ENCODE results near the gene TLE4. TPM values are rescaled to one million over a fixed set of nuclear protein-coding genes. Genes with fewer than 3 reads are reported as not detected.

Gene TLE4
- total RNA-seq, 3 donors from 2014 or later (not counting 1 experiment from before 2014, with no cell fraction given): 214 to 240 (median 220) TPM

DNA sequence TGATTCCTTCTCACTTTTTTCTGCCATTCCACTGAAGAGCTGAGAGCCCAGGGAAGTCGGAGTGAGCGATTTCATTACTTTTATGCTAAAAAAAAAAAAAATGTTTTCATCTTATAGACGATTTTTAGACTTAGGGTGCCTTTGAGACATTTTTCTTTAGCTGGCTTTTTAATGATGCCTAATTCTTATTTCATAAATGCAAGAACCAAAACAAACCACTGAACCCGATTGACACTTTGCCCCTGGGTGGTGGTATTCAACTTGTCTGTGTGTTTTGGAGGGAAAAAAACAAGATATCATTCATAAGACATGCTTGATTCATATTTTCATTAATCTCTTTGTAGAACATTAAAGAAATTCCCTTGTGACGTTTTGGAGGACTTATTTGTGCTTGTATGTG is 2.4 kb downstream of the TLE4 start:
- 20% methylated on average over 1 of the region's 5 CpGs for WGBS (ENCODE audit: insufficient coverage)
- ATAC-seq: no peak
- Histone ChIP-seq H3K4me1 (ENCODE audit: control insufficient read depth, insufficient read depth, low read length) (peaks cover 14% of the 10 kb centered on the region), H3K27ac (ENCODE audit: low read length) (peak overlapping the region; percentile 72), H3K27me3 (ENCODE audit: control insufficient read depth, insufficient read depth, low read length) (peaks cover 7% of the 10 kb centered on the region), H3K4me3 (ENCODE audit: low read length) (peak overlapping the region; percentile 74), H3K9me3 (ENCODE audit: control insufficient read depth, insufficient read depth, low read length) (no peaks in the 10 kb centered on the region), H3K36me3 (ENCODE audit: control insufficient read depth, insufficient read depth, low read length) (peaks cover 3% of the 10 kb centered on the region)
- Mint-ChIP-seq H3K4me3 (peak overlapping the region; percentile 98), H3K27me3 (ENCODE audit: low read depth in 2 of 2) (peaks cover 0 to 4% of the 10 kb centered on the region in 2 donors), H3K36me3 (peaks cover 14% of the 10 kb centered on the region), H3K4me1 (peaks cover 63% of the 10 kb centered on the region in 2 donors), H3K9me3 (no peaks in the 10 kb centered on the region), H3K27ac (no peak overlapping the region)
- intact Hi-C loops (cut with micrococcal nuclease): loop anchor here (10.0 kb wide), 1 partner anchor 311 kb away; no protein-coding TSS in a partner anchor
- DNase-seq: peak in 1 of 2 donors; percentile 24
- TF ChIP-seq, protein P1, sequence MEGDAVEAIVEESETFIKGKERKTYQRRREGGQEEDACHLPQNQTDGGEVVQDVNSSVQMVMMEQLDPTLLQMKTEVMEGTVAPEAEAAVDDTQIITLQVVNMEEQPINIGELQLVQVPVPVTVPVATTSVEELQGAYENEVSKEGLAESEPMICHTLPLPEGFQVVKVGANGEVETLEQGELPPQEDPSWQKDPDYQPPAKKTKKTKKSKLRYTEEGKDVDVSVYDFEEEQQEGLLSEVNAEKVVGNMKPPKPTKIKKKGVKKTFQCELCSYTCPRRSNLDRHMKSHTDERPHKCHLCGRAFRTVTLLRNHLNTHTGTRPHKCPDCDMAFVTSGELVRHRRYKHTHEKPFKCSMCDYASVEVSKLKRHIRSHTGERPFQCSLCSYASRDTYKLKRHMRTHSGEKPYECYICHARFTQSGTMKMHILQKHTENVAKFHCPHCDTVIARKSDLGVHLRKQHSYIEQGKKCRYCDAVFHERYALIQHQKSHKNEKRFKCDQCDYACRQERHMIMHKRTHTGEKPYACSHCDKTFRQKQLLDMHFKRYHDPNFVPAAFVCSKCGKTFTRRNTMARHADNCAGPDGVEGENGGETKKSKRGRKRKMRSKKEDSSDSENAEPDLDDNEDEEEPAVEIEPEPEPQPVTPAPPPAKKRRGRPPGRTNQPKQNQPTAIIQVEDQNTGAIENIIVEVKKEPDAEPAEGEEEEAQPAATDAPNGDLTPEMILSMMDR (IDR thresholded peaks at IDR 0.05): no peak

DNA sequence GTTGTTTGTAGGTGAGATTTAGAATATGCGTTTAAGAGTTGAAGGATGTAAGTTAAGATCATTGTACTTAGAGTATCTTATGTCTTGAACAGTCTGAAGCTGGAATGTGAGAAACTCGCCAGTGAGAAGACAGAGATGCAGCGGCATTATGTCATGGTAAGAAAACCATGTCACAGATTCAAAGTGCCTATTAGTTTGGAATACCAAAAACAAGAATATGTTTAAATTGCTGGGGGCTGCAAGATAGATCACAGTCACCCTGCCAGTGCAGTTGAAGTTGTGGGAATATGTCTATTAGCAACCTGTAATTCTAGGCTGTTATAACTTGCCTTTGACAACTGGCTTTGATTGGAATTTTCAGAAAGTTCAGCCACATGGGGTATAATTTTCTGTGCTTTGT is 3.0 kb downstream of the TLE4 start:
- H3K9me3 ChIP-seq (ENCODE audit: control insufficient read depth, insufficient read depth, low read length): no peaks in the 10 kb centered on the region
- WGBS (ENCODE audit: insufficient coverage): 77% methylated on average over 3 of the region's 3 CpGs
- Mint-ChIP-seq H3K4me1 (peaks cover 67% of the 10 kb centered on the region in 2 donors), H3K36me3 (peaks cover 14% of the 10 kb centered on the region), H3K9me3 (no peaks in the 10 kb centered on the region), H3K27ac (no peak overlapping the region), H3K27me3 (ENCODE audit: low read depth in 2 of 2) (peaks cover 0 to 4% of the 10 kb centered on the region in 2 donors), H3K4me3 (peak overlapping the region; percentile 98)
- H3K4me3 ChIP-seq (ENCODE audit: low read length): no peak overlapping the region
- ATAC-seq (no peak), DNase-seq (no peak)
- intact Hi-C loops (cut with micrococcal nuclease): loop anchor here (10.0 kb wide), 1 partner anchor 310 kb away; no protein-coding TSS in a partner anchor
- peaks cover 3% of the 10 kb centered on the region for H3K36me3 ChIP-seq (ENCODE audit: control insufficient read depth, insufficient read depth, low read length)
- TF ChIP-seq, protein P1 (IDR thresholded peaks at IDR 0.05): no peak
- peaks cover 7% of the 10 kb centered on the region for H3K27me3 ChIP-seq (ENCODE audit: control insufficient read depth, insufficient read depth, low read length)
- H3K4me1 ChIP-seq (ENCODE audit: control insufficient read depth, insufficient read depth, low read length): peaks cover 14% of the 10 kb centered on the region
- no peak overlapping the region for H3K27ac ChIP-seq (ENCODE audit: low read length)

DNA sequence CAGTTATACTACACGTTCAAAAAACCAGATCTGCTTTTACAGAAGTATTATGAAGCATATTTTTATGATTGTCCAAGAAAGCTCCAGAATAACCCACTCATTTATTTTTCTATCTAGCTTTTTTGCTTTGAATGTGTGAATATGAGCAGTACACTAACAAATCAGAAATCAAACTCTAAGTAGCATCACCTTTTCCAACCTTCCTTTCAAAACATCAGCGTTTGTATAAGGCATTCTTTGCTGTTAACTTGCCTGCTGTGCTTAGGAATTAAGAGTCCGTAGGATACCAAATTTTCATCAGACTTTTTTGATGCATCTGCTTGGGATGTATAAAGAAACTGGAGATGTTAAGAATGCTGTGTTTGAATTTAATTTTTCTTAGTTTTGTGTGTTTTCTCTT is 3.8 kb downstream of the TLE4 start:
- H3K4me3 ChIP-seq (ENCODE audit: low read length): no peak overlapping the region
- H3K4me1 ChIP-seq (ENCODE audit: control insufficient read depth, insufficient read depth, low read length): peaks cover 8% of the 10 kb centered on the region
- H3K27ac Mint-ChIP-seq: peak overlapping the region; percentile 57 to 60
- ATAC-seq (no peak), DNase-seq (no peak)
- peaks cover 9% of the 10 kb centered on the region for H3K36me3 ChIP-seq (ENCODE audit: control insufficient read depth, insufficient read depth, low read length)
- H3K9me3 Mint-ChIP-seq: no peaks in the 10 kb centered on the region
- H3K27me3 Mint-ChIP-seq (ENCODE audit: low read depth in 2 of 2): no peaks in the 10 kb centered on the region
- 88% methylated on average over 2 of the region's 3 CpGs for WGBS (ENCODE audit: insufficient coverage)
- H3K4me1 Mint-ChIP-seq: peaks cover 66 to 67% of the 10 kb centered on the region in 2 donors
- H3K27ac ChIP-seq (ENCODE audit: low read length): no peak overlapping the region
- peak overlapping the region; percentile 55 for H3K4me3 Mint-ChIP-seq
- intact Hi-C loops (cut with micrococcal nuclease): loop anchor here (10.0 kb wide), 1 partner anchor 309 kb away; no protein-coding TSS in a partner anchor
- TF ChIP-seq, protein P1 (IDR thresholded peaks at IDR 0.05): no peak
- no peaks in the 10 kb centered on the region for H3K9me3 ChIP-seq (ENCODE audit: control insufficient read depth, insufficient read depth, low read length)
- H3K36me3 Mint-ChIP-seq: peaks cover 14% of the 10 kb centered on the region
- peaks cover under 1% of the 10 kb centered on the region for H3K27me3 ChIP-seq (ENCODE audit: control insufficient read depth, insufficient read depth, low read length)

All from natural killer cell (primary cell).